ENCODE data around the gene SRGAP1. TPM values are rescaled to one million over a fixed set of nuclear protein-coding genes. Genes with fewer than 3 reads are reported as not detected.
A peak's percentile ranks its signal among the peaks of the same experiment; 100 is the strongest.
"Not testable (repeated sequence)": the region's sequence is repeated elsewhere in the genome, so short reads cannot be mapped to it uniquely, and the experiment has no call there.

The SRGAP1 gene
- total RNA-seq, 1 donor from 2014 or later = 14.8 TPM

DNA sequence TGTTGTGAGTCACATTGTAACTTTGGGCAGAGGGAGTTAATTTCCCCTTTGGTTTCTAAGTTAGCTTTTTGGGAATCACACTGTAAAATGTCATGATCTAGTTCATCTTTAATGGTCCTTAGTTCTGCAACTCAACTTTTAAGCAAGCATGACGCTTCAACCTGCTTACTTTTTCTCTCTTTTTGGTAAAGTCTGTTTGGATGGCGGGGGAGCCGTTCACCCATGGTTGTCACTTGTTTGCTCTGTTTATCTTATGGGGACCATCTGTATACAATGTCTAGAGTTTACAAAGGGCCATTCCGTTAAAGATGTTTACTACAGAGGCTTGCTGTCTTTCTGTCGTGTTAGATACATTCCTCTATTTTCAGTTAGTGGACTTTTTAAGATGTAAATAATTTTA lies 172.0 kb downstream of the SRGAP1 start:
- no peak for DNase-seq (ENCODE audit: low read depth, low spot score)
- Mint-ChIP-seq H3K36me3 (ENCODE audit: low read depth) (peaks cover 3% of the 10 kb centered on the region), H3K27ac (ENCODE audit: unreplicated experiment) (no peak overlapping the region), H3K27me3 (ENCODE audit: low read depth) (no peaks in the 10 kb centered on the region), H3K9me3 (no peaks in the 10 kb centered on the region), H3K4me3 (no peak overlapping the region), H3K4me1 (peaks cover 5% of the 10 kb centered on the region)
- TF ChIP-seq, protein P1, sequence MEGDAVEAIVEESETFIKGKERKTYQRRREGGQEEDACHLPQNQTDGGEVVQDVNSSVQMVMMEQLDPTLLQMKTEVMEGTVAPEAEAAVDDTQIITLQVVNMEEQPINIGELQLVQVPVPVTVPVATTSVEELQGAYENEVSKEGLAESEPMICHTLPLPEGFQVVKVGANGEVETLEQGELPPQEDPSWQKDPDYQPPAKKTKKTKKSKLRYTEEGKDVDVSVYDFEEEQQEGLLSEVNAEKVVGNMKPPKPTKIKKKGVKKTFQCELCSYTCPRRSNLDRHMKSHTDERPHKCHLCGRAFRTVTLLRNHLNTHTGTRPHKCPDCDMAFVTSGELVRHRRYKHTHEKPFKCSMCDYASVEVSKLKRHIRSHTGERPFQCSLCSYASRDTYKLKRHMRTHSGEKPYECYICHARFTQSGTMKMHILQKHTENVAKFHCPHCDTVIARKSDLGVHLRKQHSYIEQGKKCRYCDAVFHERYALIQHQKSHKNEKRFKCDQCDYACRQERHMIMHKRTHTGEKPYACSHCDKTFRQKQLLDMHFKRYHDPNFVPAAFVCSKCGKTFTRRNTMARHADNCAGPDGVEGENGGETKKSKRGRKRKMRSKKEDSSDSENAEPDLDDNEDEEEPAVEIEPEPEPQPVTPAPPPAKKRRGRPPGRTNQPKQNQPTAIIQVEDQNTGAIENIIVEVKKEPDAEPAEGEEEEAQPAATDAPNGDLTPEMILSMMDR (conservative IDR thresholded peaks at IDR 0.05) = no peak

DNA sequence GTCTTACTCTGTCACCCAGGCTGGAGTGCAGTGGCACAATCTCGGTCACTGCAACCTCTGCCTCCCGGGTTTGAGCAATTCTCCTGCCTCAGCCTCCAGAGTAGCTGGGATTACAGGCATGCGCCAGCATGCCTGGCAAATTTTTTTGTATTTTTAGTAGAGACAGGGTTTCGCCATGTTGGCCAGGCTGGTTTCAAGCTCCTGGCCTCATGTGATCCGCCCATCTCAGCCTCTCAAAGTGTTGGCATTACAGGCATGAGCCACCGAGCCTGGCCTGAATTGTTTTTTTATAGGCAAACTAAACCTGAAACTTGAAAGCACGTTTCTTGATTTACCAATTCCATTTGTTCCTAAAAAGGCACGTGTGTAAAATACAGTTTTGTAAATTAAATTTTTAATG lies 173.6 kb downstream of the SRGAP1 start:
- not testable (repeated sequence) for H3K27me3 Mint-ChIP-seq (ENCODE audit: low read depth); H3K27ac Mint-ChIP-seq (ENCODE audit: unreplicated experiment); H3K4me3 Mint-ChIP-seq; H3K9me3 Mint-ChIP-seq; H3K36me3 Mint-ChIP-seq (ENCODE audit: low read depth); DNase-seq (ENCODE audit: low read depth, low spot score); H3K4me1 Mint-ChIP-seq

DNA sequence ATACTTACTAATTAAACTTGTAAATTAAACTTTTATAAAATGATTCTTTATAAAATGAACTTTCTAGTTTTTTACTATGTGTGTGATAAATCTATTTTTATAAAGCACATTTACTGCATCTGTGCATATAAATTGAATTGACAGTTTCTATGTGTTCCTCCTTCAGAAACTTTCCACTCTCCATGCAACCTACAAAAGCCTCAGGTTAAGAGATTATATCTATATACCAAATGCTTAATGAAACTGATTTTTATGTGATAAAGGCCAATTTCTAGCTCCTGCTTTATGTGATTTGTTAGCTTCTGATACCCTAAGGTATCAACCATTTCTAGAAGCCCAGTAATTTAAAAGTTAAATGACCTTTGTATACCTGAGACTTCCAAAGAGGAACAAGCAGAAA lies 174.0 kb downstream of the SRGAP1 start:
- TF ChIP-seq, protein P1 (conservative IDR thresholded peaks at IDR 0.05) = no peak

DNA sequence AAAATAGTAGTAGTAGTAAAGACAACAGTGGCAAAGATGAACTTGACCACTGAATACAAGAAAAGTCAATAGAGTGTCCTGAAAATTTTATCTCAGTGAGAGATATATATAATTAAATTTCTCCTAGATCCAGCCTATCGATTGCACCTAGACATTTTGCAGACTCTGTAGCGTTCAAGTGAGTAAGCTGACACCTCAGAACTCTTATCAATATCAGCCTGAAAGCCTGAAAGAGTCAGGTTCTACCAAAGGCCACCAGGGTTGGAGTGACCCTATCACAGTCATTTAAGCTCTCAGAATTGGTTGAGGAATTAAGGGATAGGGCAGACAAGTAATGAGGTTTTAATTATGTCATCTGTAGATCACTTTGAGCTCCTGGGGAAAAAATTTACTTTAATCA lies 174.6 kb downstream of the SRGAP1 start:
- Mint-ChIP-seq H3K36me3 (ENCODE audit: low read depth) (peaks cover 3% of the 10 kb centered on the region), H3K9me3 (no peaks in the 10 kb centered on the region), H3K4me1 (peaks cover 3% of the 10 kb centered on the region), H3K27me3 (ENCODE audit: low read depth) (no peaks in the 10 kb centered on the region), H3K4me3 (no peak overlapping the region), H3K27ac (ENCODE audit: unreplicated experiment) (no peak overlapping the region)
- TF ChIP-seq, protein P1 (conservative IDR thresholded peaks at IDR 0.05) = no peak
- DNase-seq (ENCODE audit: low read depth, low spot score) = no peak

More for the DNA sequence above, 174.0 kb downstream of the SRGAP1 start:
- no peaks in the 10 kb centered on the region for H3K27me3 Mint-ChIP-seq (ENCODE audit: low read depth)
- peaks cover 3% of the 10 kb centered on the region for H3K36me3 Mint-ChIP-seq (ENCODE audit: low read depth)
- no peak for DNase-seq (ENCODE audit: low read depth, low spot score)
- H3K4me1 Mint-ChIP-seq = peaks cover 6% of the 10 kb centered on the region
- no peak overlapping the region for H3K27ac Mint-ChIP-seq (ENCODE audit: unreplicated experiment)
- no peak overlapping the region for H3K4me3 Mint-ChIP-seq
- no peaks in the 10 kb centered on the region for H3K9me3 Mint-ChIP-seq

DNA sequence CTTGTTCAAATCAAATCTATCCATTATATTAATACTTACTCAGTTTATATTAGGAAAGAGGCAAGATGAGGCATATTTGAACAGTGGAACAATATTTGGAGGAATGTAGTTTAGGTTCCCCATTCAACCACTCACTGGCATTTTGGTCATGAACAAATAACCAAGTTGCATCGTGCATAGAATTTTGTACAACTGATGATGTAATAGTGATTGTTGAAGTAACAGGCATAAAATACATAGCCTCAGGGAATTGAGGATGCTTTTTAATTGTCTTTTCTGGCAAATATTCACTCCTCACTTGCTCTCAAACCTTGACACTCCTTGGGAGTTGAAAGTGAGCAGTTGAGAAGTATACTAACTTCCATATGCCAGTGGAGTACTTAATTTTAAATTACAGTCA lies 175.2 kb downstream of the SRGAP1 start:
- H3K9me3 Mint-ChIP-seq = no peaks in the 10 kb centered on the region
- no peak overlapping the region for H3K27ac Mint-ChIP-seq (ENCODE audit: unreplicated experiment)
- no peak overlapping the region for H3K4me3 Mint-ChIP-seq
- TF ChIP-seq, protein P1 (conservative IDR thresholded peaks at IDR 0.05) = no peak
- H3K4me1 Mint-ChIP-seq = peaks cover 7% of the 10 kb centered on the region
- DNase-seq (ENCODE audit: low read depth, low spot score) = no peak
- no peaks in the 10 kb centered on the region for H3K27me3 Mint-ChIP-seq (ENCODE audit: low read depth)
- peaks cover 3% of the 10 kb centered on the region for H3K36me3 Mint-ChIP-seq (ENCODE audit: low read depth)

DNA sequence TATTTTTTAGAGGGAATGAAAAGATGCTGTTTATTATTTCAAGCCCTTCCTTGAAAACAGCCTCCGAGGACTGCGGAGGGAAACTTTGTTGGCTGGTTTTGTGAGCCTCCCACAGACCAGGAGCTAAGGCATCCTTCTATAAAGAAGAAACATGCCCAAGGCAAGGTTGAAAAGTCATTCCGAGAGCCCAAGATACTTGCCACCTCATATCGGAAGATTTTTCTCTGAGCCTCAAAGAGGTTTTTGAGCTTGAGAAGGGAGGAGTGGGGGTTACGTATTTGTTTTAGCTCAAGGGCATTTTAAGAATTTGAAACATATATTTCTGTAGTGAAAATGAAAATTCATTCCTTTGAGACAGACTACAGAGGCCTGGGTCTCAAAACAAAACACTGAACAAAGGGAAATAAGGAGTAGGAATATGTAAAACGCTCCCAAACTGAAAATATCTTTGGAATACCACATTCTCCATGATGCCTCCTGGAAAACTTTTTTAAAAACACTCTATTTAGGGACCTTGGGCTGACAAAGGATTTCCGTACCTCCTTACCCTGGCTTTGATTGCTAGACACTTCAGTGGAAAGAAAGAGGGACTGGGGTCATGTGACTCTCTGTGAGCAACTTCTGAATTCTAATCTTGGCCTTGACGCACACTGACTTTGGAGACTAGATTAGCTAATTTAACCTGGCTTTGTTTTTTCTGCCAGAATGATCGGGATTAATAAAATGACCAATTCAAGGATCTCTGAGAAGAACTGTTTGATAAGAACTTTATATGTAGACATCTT lies 180.9 kb downstream of the SRGAP1 start:
- TF ChIP-seq, protein P1 (conservative IDR thresholded peaks at IDR 0.05) = no peak
- Mint-ChIP-seq H3K27ac (ENCODE audit: unreplicated experiment) (peak overlapping the region; percentile 95), H3K27me3 (ENCODE audit: low read depth) (no peaks in the 10 kb centered on the region), H3K4me1 (peaks cover 32% of the 10 kb centered on the region), H3K4me3 (no peak overlapping the region), H3K9me3 (no peaks in the 10 kb centered on the region), H3K36me3 (ENCODE audit: low read depth) (peaks cover 6% of the 10 kb centered on the region)
- no peak for DNase-seq (ENCODE audit: low read depth, low spot score)
